Fibroblast of lung (primary cell): ENCODE data around the gene KRTAP25-1. TPM values are rescaled to one million over a fixed set of nuclear protein-coding genes. Genes with fewer than 3 reads are reported as not detected.

Source experiments
- DNase-seq, 2 donors: peaks; one replicate each; pipeline versions ENCODE4 v3.0.0 to v3.0.0-alpha.2; 2010; ENCODE audit warnings: low read depth in 2 of 2
- H2AFZ ChIP-seq: 2 replicates; pipeline ENCODE4 v1.5.1; 2012; ENCODE audit warnings: low read length, control low read depth, inconsistent platforms
- H3K27ac ChIP-seq: 2 replicates; pipeline ENCODE4 v1.5.1; 2011; ENCODE audit warnings: low read length, control low read depth; ENCODE audit not compliant: insufficient read depth
- H3K27me3 ChIP-seq: 2 replicates; pipeline ENCODE4 v1.5.1; 2011; ENCODE audit warnings: mild to moderate bottlenecking, low read length; ENCODE audit not compliant: control insufficient read depth, insufficient read depth
- H3K36me3 ChIP-seq: 2 replicates; pipeline ENCODE4 v1.5.1; 2011; ENCODE audit warnings: low read length; ENCODE audit not compliant: control insufficient read depth, insufficient read depth
- H3K4me1 ChIP-seq: 2 replicates; pipeline ENCODE4 v1.5.1; 2011; ENCODE audit warnings: low read length; ENCODE audit not compliant: control insufficient read depth, insufficient read depth; ENCODE audit errors: extremely low read depth
- H3K4me2 ChIP-seq: 2 replicates; pipeline ENCODE4 v1.5.1; 2011; ENCODE audit warnings: low read length, control low read depth; ENCODE audit not compliant: insufficient read depth; ENCODE audit errors: extremely low read depth
- H3K4me3 ChIP-seq, 4 experiments: fragments of 200-600 bp in 1 of 4; sonication (generic) in 1 of 4; replicated peaks in 1 of 4; 2 replicates each; pipeline ENCODE4 v1.5.1; 2011 to 2016; ENCODE audit warnings: low read length in 4 of 4, low read depth in 3 of 4, mild to moderate bottlenecking in 3 of 4, control low read depth in 2 of 4, inconsistent platforms in 1 of 4, mixed read lengths in 1 of 4; ENCODE audit not compliant: insufficient read depth in 1 of 4; ENCODE audit errors: control extremely low read depth in 1 of 4
- H3K79me2 ChIP-seq: 2 replicates; pipeline ENCODE4 v1.5.1; 2012; ENCODE audit warnings: mild to moderate bottlenecking, low read length, inconsistent platforms; ENCODE audit not compliant: control insufficient read depth, insufficient read depth
- H3K9ac ChIP-seq: 2 replicates; pipeline ENCODE4 v1.5.1; 2011; ENCODE audit warnings: mild to moderate bottlenecking, low read length, control low read depth; ENCODE audit not compliant: insufficient read depth
- H3K9me3 ChIP-seq: 2 replicates; pipeline ENCODE4 v1.5.1; 2012; ENCODE audit warnings: low read depth, low read length; ENCODE audit not compliant: control insufficient read depth, insufficient read depth
- H4K20me1 ChIP-seq: 2 replicates; pipeline ENCODE4 v1.5.1; 2011; ENCODE audit warnings: low read length; ENCODE audit not compliant: control insufficient read depth, insufficient read depth; ENCODE audit errors: extremely low read depth
- EZH2 ChIP-seq: IDR thresholded peaks from 2 replicates; pipeline ENCODE4 v1.5.1; 2012; ENCODE audit warnings: low read length, control low read depth, mild to moderate bottlenecking; ENCODE audit errors: missing control alignments
- polyA plus RNA-seq, 2 donors: library from polyadenylated mRNA; depleted of rRNA in 1 of 2; stranded (reverse) in 1 of 2; unstranded in 1 of 2; fragments of >200 nt; gene quantifications; 2 replicates each; pipeline ENCODE4 v1.2.1, GENCODE V29; 2011 to 2012; ENCODE audit warnings: missing spikeins in 1 of 2
- total RNA-seq: library from RNA; depleted of rRNA; stranded (reverse); fragments of >200 nt; gene quantifications from 2 replicates; pipeline ENCODE4 v1.2.1, GENCODE V29; 2014
- TF ChIP-seq, protein P1 (sequence below), 2 donors: IDR thresholded peaks in 1 of 2; conservative IDR thresholded peaks in 1 of 2; 1 replicate in 1 of 2; 2 replicates in 1 of 2; pipeline ENCODE4 v1.5.1; 2011 to 2012; ENCODE audit warnings: low read length in 2 of 2, control low read depth in 1 of 2, inconsistent platforms in 1 of 2, low read depth in 1 of 2, mild to moderate bottlenecking in 1 of 2

KRTAP25-1 gene
- total and polyA plus RNA-seq, 2 donors (not counting 1 experiment from before 2014, with no cell fraction given) = not detected

DNA sequence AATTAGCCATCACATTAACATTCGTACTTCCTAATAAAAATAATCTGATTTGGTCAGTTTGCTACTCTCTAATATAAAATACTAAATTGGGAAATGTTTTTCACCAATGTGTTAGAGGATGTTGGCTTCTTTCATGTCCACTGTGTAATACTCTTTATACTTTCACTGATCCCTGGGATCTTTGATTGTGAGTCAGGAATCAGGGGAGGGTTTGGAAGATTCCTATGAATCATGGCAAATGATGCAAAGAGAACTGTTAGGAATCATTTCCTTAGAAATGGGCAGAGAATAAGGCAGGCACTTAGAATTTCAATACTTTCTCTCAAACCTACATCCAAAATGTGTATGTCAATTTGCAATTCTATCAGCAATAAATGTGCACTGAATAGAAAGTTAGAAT lies 37.5 kb downstream of the KRTAP25-1 start:
- no peak overlapping the region for H3K27ac ChIP-seq
- TF ChIP-seq, protein P1, sequence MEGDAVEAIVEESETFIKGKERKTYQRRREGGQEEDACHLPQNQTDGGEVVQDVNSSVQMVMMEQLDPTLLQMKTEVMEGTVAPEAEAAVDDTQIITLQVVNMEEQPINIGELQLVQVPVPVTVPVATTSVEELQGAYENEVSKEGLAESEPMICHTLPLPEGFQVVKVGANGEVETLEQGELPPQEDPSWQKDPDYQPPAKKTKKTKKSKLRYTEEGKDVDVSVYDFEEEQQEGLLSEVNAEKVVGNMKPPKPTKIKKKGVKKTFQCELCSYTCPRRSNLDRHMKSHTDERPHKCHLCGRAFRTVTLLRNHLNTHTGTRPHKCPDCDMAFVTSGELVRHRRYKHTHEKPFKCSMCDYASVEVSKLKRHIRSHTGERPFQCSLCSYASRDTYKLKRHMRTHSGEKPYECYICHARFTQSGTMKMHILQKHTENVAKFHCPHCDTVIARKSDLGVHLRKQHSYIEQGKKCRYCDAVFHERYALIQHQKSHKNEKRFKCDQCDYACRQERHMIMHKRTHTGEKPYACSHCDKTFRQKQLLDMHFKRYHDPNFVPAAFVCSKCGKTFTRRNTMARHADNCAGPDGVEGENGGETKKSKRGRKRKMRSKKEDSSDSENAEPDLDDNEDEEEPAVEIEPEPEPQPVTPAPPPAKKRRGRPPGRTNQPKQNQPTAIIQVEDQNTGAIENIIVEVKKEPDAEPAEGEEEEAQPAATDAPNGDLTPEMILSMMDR (conservative IDR thresholded peaks at IDR 0.05 in 1 of 2, IDR thresholded peaks at IDR 0.05 in 1 of 2; ENCODE audit: low read depth in 1 of 2, low read length in 2 of 2) = no peak
- no peak for TF ChIP-seq EZH2
- no peak for DNase-seq

DNA sequence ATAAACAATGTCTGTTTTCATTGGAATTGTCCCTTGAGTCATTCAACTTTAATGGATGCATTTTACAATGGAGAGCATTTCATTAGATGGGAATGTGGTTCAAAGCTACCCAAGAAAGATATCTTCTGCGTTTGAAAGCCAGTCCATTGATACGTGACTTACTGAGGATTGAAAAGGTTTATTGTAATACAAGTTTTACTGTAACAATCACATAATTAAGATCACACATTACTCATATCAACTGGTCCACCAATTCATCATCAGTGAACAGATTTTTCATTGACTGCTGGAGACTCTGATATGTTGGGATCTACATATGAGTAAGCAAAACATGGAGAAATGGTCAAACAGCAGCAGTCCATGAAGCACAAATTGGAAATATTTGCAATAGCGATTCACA lies 39.4 kb downstream of the KRTAP25-1 start:
- no peaks in the 10 kb centered on the region for H3K9me3 ChIP-seq
- H3K4me3 ChIP-seq = no peak overlapping the region
- no peaks in the 10 kb centered on the region for H3K36me3 ChIP-seq
- H3K79me2 ChIP-seq = no peaks in the 10 kb centered on the region
- no peak overlapping the region for H3K27ac ChIP-seq
- no peaks in the 10 kb centered on the region for H3K4me1 ChIP-seq
- no peak overlapping the region for H3K4me2 ChIP-seq
- H4K20me1 ChIP-seq = no peaks in the 10 kb centered on the region
- H2AFZ ChIP-seq = no peak overlapping the region
- TF ChIP-seq, protein P1 (conservative IDR thresholded peaks at IDR 0.05 in 1 of 2, IDR thresholded peaks at IDR 0.05 in 1 of 2; ENCODE audit: low read depth in 1 of 2, low read length in 2 of 2) = no peak
- TF ChIP-seq EZH2 = no peak
- H3K27me3 ChIP-seq = no peaks in the 10 kb centered on the region
- H3K9ac ChIP-seq = no peak overlapping the region
- no peak for DNase-seq

More for the DNA sequence above, 37.5 kb downstream of the KRTAP25-1 start:
- H3K9me3 ChIP-seq = no peaks in the 10 kb centered on the region
- no peak overlapping the region for H3K9ac ChIP-seq
- no peak overlapping the region for H3K4me3 ChIP-seq
- H3K4me1 ChIP-seq = no peaks in the 10 kb centered on the region
- H2AFZ ChIP-seq = no peak overlapping the region
- no peaks in the 10 kb centered on the region for H3K27me3 ChIP-seq
- no peaks in the 10 kb centered on the region for H3K79me2 ChIP-seq
- no peaks in the 10 kb centered on the region for H3K36me3 ChIP-seq
- no peak overlapping the region for H3K4me2 ChIP-seq
- H4K20me1 ChIP-seq = no peaks in the 10 kb centered on the region

DNA sequence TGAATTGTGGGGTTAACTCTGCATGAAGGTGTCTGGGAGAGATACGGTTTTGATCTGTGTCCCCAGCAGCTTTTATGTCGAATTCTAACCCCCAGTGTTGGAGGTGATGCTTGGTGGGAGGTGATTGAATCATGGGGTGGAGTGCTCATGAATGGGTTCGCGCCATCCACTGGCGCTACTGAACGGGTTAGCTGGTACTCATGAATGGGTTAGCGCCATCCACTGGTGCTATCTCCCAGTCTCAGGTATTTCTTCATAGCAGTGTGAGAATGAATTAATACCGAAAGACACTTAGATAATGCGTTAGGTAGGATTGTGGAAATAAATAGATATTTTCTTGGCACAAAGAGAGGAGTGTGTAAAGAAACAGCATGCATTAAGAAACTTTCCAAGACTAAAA lies 40.5 kb downstream of the KRTAP25-1 start:
- Histone ChIP-seq H4K20me1 (no peaks in the 10 kb centered on the region), H3K4me1 (no peaks in the 10 kb centered on the region), H3K9me3 (no peaks in the 10 kb centered on the region), H3K36me3 (no peaks in the 10 kb centered on the region), H3K27ac (no peak overlapping the region), H2AFZ (no peak overlapping the region), H3K9ac (no peak overlapping the region), H3K4me3 (no peak overlapping the region), H3K79me2 (no peaks in the 10 kb centered on the region), H3K27me3 (no peaks in the 10 kb centered on the region), H3K4me2 (no peak overlapping the region)
- TF ChIP-seq, protein P1 (conservative IDR thresholded peaks at IDR 0.05 in 1 of 2, IDR thresholded peaks at IDR 0.05 in 1 of 2; ENCODE audit: low read depth in 1 of 2, low read length in 2 of 2) = no peak
- no peak for TF ChIP-seq EZH2
- DNase-seq = no peak
